HCT116 (cell line): ENCODE data around the gene TDRD7.

Source experiments
- CTCF ChIP-seq, 3 experiments: fragments of 200-600 bp in 1 of 3; sonication (generic) in 1 of 3; IDR thresholded peaks in 2 of 3; conservative IDR thresholded peaks in 1 of 3; 2 replicates each; pipeline ENCODE4 v1.5.1; 2012 to 2017; ENCODE audit warnings: low read depth in 2 of 3, low read length in 2 of 3, antibody characterized with exemption in 1 of 3, borderline replicate concordance in 1 of 3, control low read depth in 1 of 3, mild to moderate bottlenecking in 1 of 3, mixed read lengths in 1 of 3, mixed run types in 1 of 3, moderate library complexity in 1 of 3; ENCODE audit not compliant: insufficient read depth in 1 of 3
- ELF1 ChIP-seq: IDR thresholded peaks from 2 replicates; pipeline ENCODE4 v1.6.1; 2012; ENCODE audit warnings: low read depth, borderline replicate concordance
- EZH2 ChIP-seq: fragments of 200-600 bp; sonication (generic); IDR thresholded peaks from 2 replicates; pipeline ENCODE4 v1.6.1; 2017; ENCODE audit warnings: antibody characterized with exemption, mixed run types
- POLR2A ChIP-seq: IDR thresholded peaks from 2 replicates; pipeline ENCODE4 v1.7.0; 2011; ENCODE audit warnings: borderline replicate concordance; ENCODE audit not compliant: insufficient read depth, insufficient read length; ENCODE audit errors: extremely low read depth
- TF ChIP-seq, protein P1 (sequence below): IDR thresholded peaks from 2 replicates; pipeline ENCODE4 v1.6.1; 2012

DNA sequence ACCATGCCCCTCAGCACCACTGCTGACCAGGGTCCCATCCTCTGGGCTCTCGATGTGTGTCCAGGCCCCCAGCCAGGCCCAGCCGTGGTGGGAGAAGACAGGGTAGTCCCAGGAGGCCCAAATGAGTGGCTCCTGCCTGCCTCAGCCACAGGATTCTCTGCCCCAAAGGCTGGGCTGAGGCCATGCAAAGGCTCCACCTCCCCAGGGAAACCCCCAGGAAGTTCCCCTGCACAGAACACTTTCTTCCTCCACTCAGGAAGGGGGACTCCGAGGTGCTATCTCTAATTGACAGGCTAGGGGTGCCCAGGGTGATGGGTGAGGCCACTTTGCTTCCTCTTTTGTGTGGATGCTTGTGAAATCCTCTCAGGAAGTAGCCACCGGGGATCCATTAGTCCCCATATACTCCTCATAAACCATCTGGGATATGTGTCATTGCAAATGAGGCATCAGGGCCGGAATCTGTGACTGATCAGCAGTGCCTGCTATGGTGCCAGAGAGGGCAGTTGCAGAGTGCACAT lies 23.1 kb upstream of the TDRD7 start:
- TF ChIP-seq CTCF (IDR thresholded peaks at IDR 0.05 in 2 of 3, conservative IDR thresholded peaks at IDR 0.05 in 1 of 3; ENCODE audit: borderline replicate concordance in 1 of 3, insufficient read depth in 1 of 3, low read depth in 2 of 3, low read length in 2 of 3) (no peak), POLR2A (no peak), EZH2 (no peak), ELF1 (no peak)
- TF ChIP-seq, protein P1, sequence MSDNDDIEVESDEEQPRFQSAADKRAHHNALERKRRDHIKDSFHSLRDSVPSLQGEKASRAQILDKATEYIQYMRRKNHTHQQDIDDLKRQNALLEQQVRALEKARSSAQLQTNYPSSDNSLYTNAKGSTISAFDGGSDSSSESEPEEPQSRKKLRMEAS = no peak
